Measurements from ENCODE around the gene PPP1R12C. TPM values are rescaled to one million over a fixed set of nuclear protein-coding genes. Genes with fewer than 3 reads are reported as not detected.

Gene PPP1R12C
- total and polyA plus RNA-seq, 10 of the 15 experiments (the other 5 are each of a cell fraction or from before 2014, with no cell fraction given): 1.4 to 84.7 (median 20.5) TPM

- Histone ChIP-seq H3K9me3 (replicated peaks; ENCODE audit: control insufficient read depth, insufficient read depth, low read length) (no peaks in the 10 kb centered on the region; the same call in 2 of the 3 replicates), H3K27ac (ENCODE audit: control insufficient read depth, insufficient read depth) (no peak overlapping the region), H4K20me1 (ENCODE audit: control insufficient read depth, insufficient read depth) (no peaks in the 10 kb centered on the region), H3K36me3 (ENCODE audit: control insufficient read depth in 2 of 2, insufficient read depth in 2 of 2, low read length in 1 of 2) (peaks cover 2 to 3% of the 10 kb centered on the region in 2 experiments; a peak in 2 of 4 replicates), H3K4me2 (ENCODE audit: control insufficient read depth, insufficient read depth) (no peak overlapping the region), H3K9ac (ENCODE audit: control insufficient read depth, insufficient read depth, low read length) (no peak overlapping the region), H3K79me2 (ENCODE audit: control insufficient read depth, insufficient read depth, low read length) (no peaks in the 10 kb centered on the region), H2AFZ (ENCODE audit: control insufficient read depth, low read depth, low read length) (no peak overlapping the region), H3K4me3 (no peak overlapping the region), H3K4me1 (ENCODE audit: control insufficient read depth, insufficient read depth, low read length) (no peaks in the 10 kb centered on the region), H3K27me3 (replicated peaks in 1 of 2; ENCODE audit: control insufficient read depth in 2 of 2, insufficient read depth in 2 of 2, low read length in 1 of 2) (no peaks in the 10 kb centered on the region)
- ChIA-PET SMC1A (ENCODE audit: uncharacterized antibody, unreplicated experiment) (no interaction called here), CTCF (interaction anchor here (1.4 kb wide), 1 partner anchor 11 kb away, joined by 3 read pairs; no protein-coding TSS in a partner anchor), POLR2A (no interaction called here), RAD21 (ENCODE audit: unreplicated experiment) (no interaction called here)
- 92% methylated on average over 25 of the region's 27 CpGs for WGBS (ENCODE audit: insufficient coverage, insufficient replicate concordance, low lambda C conversion rate, missing lambda C conversion rate)
- FAIRE-seq (no peak), DNase-seq (ENCODE audit: low read depth, low spot score) (no peak), ATAC-seq (no peak)
- no TSS peak for BruUV-seq (replicated peaks)
- TF ChIP-seq CREM (IDR thresholded peaks at IDR 0.05; ENCODE audit: low read depth): no peak
- no peak for TF ChIP-seq ATF2 (IDR thresholded peaks at IDR 0.05; ENCODE audit: low read length)
- no peak for TF ChIP-seq SIN3A (IDR thresholded peaks at IDR 0.05; ENCODE audit: low read depth, low read length)
- TF ChIP-seq PML (IDR thresholded peaks at IDR 0.05; ENCODE audit: low read length): no peak
- TF ChIP-seq KAT2A (conservative IDR thresholded peaks at IDR 0.05; ENCODE audit: control insufficient read depth, low read depth, low read length): no peak
- TF ChIP-seq ASH2L (IDR thresholded peaks at IDR 0.05; ENCODE audit: borderline replicate concordance, low read depth): no peak
- no peak for TF ChIP-seq BACH1 (IDR thresholded peaks at IDR 0.05; ENCODE audit: borderline replicate concordance)
- no peak for TF ChIP-seq IRF4 (IDR thresholded peaks at IDR 0.05; ENCODE audit: low read depth, low read length)
- no peak for TF ChIP-seq HDGF (IDR thresholded peaks at IDR 0.05)
- no peak for TF ChIP-seq ZBTB33 (IDR thresholded peaks at IDR 0.05)
- no peak for TF ChIP-seq RBBP5 (conservative IDR thresholded peaks at IDR 0.05)
- intact Hi-C loops (cut with micrococcal nuclease; ENCODE audit: unreplicated experiment) (no loop called here), in situ Hi-C loops (cut with MboI) (no loop called here)
Observed at GRCh38 chr19:55098716-55099556, 18.5 kb downstream of the PPP1R12C start.
